ENCODE measurements around the gene PRKG1. TPM values are rescaled to one million over a fixed set of nuclear protein-coding genes. Genes with fewer than 3 reads are reported as not detected.

PRKG1 gene
- total and polyA plus RNA-seq, 4 donors = 0.46 to 5.1 (median 1.5) TPM

GRCh38 chr10:52316001-52316400 is 1241.7 kb downstream of the PRKG1 start:
- no peak for DNase-seq (ENCODE audit: low spot score)
- Histone ChIP-seq H3K9me3 (ENCODE audit: control insufficient read depth in 4 of 4, low read length in 3 of 4) (no peaks in the 10 kb centered on the region), H3K4me3 (ENCODE audit: low read depth in 1 of 3, low read length in 3 of 3) (no peak overlapping the region), H3K27me3 (ENCODE audit: control insufficient read depth in 4 of 4, insufficient read depth in 4 of 4, low read length in 3 of 4) (peaks cover 0 to 13% (median 3%) of the 10 kb centered on the region in 4 donors), H3K9ac (ENCODE audit: low read depth in 1 of 2, low read length in 2 of 2) (no peak overlapping the region), H3K27ac (ENCODE audit: low read depth in 1 of 2, low read length in 2 of 2) (no peak overlapping the region), H3K4me1 (ENCODE audit: control insufficient read depth in 4 of 4, insufficient read depth in 4 of 4, low read length in 3 of 4) (peaks cover 4 to 19% (median 13%) of the 10 kb centered on the region in 4 donors), H3K36me3 (ENCODE audit: control insufficient read depth in 4 of 4, insufficient read depth in 3 of 4, low read depth in 1 of 4, low read length in 3 of 4) (no peaks in the 10 kb centered on the region)
- no peak for TF ChIP-seq FOXA2 (IDR thresholded peaks at IDR 0.05)
- TF ChIP-seq FOXA1 (IDR thresholded peaks at IDR 0.05) = no peak
- no peak for TF ChIP-seq JUND (IDR thresholded peaks at IDR 0.05)
- no peak for TF ChIP-seq RAD21 (IDR thresholded peaks at IDR 0.05)
- TF ChIP-seq YY1 (IDR thresholded peaks at IDR 0.05) = no peak
- TF ChIP-seq NR2F2 (IDR thresholded peaks at IDR 0.05) = no peak
- TF ChIP-seq ATF3 (IDR thresholded peaks at IDR 0.05) = no peak
- TF ChIP-seq EGR1 (IDR thresholded peaks at IDR 0.05; ENCODE audit: low read depth in 2 of 2) = no peak
- no peak for TF ChIP-seq SP1 (IDR thresholded peaks at IDR 0.05)
- no peak for TF ChIP-seq ZBTB33 (IDR thresholded peaks at IDR 0.05)
- TF ChIP-seq, protein P1, sequence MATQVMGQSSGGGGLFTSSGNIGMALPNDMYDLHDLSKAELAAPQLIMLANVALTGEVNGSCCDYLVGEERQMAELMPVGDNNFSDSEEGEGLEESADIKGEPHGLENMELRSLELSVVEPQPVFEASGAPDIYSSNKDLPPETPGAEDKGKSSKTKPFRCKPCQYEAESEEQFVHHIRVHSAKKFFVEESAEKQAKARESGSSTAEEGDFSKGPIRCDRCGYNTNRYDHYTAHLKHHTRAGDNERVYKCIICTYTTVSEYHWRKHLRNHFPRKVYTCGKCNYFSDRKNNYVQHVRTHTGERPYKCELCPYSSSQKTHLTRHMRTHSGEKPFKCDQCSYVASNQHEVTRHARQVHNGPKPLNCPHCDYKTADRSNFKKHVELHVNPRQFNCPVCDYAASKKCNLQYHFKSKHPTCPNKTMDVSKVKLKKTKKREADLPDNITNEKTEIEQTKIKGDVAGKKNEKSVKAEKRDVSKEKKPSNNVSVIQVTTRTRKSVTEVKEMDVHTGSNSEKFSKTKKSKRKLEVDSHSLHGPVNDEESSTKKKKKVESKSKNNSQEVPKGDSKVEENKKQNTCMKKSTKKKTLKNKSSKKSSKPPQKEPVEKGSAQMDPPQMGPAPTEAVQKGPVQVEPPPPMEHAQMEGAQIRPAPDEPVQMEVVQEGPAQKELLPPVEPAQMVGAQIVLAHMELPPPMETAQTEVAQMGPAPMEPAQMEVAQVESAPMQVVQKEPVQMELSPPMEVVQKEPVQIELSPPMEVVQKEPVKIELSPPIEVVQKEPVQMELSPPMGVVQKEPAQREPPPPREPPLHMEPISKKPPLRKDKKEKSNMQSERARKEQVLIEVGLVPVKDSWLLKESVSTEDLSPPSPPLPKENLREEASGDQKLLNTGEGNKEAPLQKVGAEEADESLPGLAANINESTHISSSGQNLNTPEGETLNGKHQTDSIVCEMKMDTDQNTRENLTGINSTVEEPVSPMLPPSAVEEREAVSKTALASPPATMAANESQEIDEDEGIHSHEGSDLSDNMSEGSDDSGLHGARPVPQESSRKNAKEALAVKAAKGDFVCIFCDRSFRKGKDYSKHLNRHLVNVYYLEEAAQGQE (IDR thresholded peaks at IDR 0.05) = no peak
- TF ChIP-seq, protein P2, sequence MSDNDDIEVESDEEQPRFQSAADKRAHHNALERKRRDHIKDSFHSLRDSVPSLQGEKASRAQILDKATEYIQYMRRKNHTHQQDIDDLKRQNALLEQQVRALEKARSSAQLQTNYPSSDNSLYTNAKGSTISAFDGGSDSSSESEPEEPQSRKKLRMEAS (IDR thresholded peaks at IDR 0.05) = no peak
- TF ChIP-seq GABPA (IDR thresholded peaks at IDR 0.05 in 1 of 2, conservative IDR thresholded peaks at IDR 0.05 in 1 of 2) = no peak
- TF ChIP-seq RXRA (IDR thresholded peaks at IDR 0.05) = no peak
- 63% methylated on average over 1 of the region's 1 CpG for WGBS

DNA sequence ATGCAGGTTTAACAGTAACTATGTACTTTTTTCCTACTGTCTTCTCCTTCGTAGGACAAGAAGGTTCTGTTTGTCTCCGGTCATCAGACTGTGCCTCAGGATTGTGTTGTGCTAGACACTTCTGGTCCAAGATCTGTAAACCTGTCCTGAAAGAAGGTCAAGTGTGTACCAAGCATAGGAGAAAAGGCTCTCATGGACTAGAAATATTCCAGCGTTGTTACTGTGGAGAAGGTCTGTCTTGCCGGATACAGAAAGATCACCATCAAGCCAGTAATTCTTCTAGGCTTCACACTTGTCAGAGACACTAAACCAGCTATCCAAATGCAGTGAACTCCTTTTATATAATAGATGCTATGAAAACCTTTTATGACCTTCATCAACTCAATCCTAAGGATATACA is 1242.2 kb downstream of the PRKG1 start:
- Histone ChIP-seq H3K4me1 (ENCODE audit: control insufficient read depth in 4 of 4, insufficient read depth in 4 of 4, low read length in 3 of 4) (peaks cover 4 to 19% (median 13%) of the 10 kb centered on the region in 4 donors), H3K27ac (ENCODE audit: low read depth in 1 of 2, low read length in 2 of 2) (no peak overlapping the region), H3K4me3 (ENCODE audit: low read depth in 1 of 3, low read length in 3 of 3) (no peak overlapping the region), H3K27me3 (ENCODE audit: control insufficient read depth in 4 of 4, insufficient read depth in 4 of 4, low read length in 3 of 4) (peaks cover 0 to 11% (median 3%) of the 10 kb centered on the region in 4 donors), H3K9ac (ENCODE audit: low read depth in 1 of 2, low read length in 2 of 2) (no peak overlapping the region), H3K36me3 (ENCODE audit: control insufficient read depth in 4 of 4, insufficient read depth in 3 of 4, low read depth in 1 of 4, low read length in 3 of 4) (no peaks in the 10 kb centered on the region), H3K9me3 (ENCODE audit: control insufficient read depth in 4 of 4, low read length in 3 of 4) (no peaks in the 10 kb centered on the region)
- DNase-seq (ENCODE audit: low spot score) = no peak
- WGBS = 72% methylated on average over 4 of the region's 4 CpGs
- TF ChIP-seq ATF3 (IDR thresholded peaks at IDR 0.05) = no peak
- TF ChIP-seq HNF4G (IDR thresholded peaks at IDR 0.05) = no peak
